SK-N-SH (cell line): Measurements from ENCODE around the gene NLRC4. TPM values are rescaled to one million over a fixed set of nuclear protein-coding genes. Genes with fewer than 3 reads are reported as not detected.

ENCODE experiments used
- CTCF ChIA-PET: fragments of 300-600, 350-600 bp; formaldehyde crosslinking; extraction: SDS; loops from one replicate; lab custom pipeline; 2021; lab: Yijun Ruan, JAX
- POLR2A ChIA-PET: fragments of 350-600 bp; sonication (Branson Sonifier 250); formaldehyde crosslinking; extraction: SDS; loops from one replicate; lab custom pipeline; 2020; ENCODE audit warnings: antibody characterized with exemption, inconsistent platforms; lab: Yijun Ruan, JAX
- DNase-seq: peaks from one replicate; pipeline ENCODE4 v3.0.0; 2012
- H2AFZ ChIP-seq: fragments of 200-600 bp; sonication (generic); 2 replicates; pipeline ENCODE4 v1.8.1; 2016; ENCODE audit warnings: antibody characterized with exemption, mild to moderate bottlenecking, low read depth
- H3F3A ChIP-seq: fragments of 200-600 bp; sonication (generic); replicated peaks from 2 replicates; pipeline ENCODE3; 2016; ENCODE audit warnings: antibody characterized with exemption, mild to moderate bottlenecking; ENCODE audit not compliant: insufficient read depth
- H3K27ac ChIP-seq, 2 experiments: fragments of 200-500 bp in 1 of 2; fragments of 200-600 bp in 1 of 2; sonication (Bioruptor generic) in 1 of 2; sonication (generic), shearing (Covaris generic) in 1 of 2; 2 replicates each; pipeline versions ENCODE4 v1.5.1 to v1.6.1; 2014 to 2016; ENCODE audit warnings: low read depth in 2 of 2, inconsistent platforms in 1 of 2, low read length in 1 of 2, mild to moderate bottlenecking in 1 of 2, mixed read lengths in 1 of 2
- H3K27me3 ChIP-seq: fragments of 200-600 bp; sonication (generic), shearing (Covaris generic); 2 replicates; pipeline ENCODE4 v1.6.1; 2016; ENCODE audit warnings: mixed run types; ENCODE audit not compliant: insufficient read depth
- H3K36me3 ChIP-seq, 2 experiments: fragments of 200-500 bp in 1 of 2; fragments of 200-600 bp in 1 of 2; sonication (Bioruptor generic) in 1 of 2; sonication (generic) in 1 of 2; replicated peaks in 1 of 2; 2 replicates each; pipeline versions ENCODE3 to v1.5.1; 2014 to 2016; ENCODE audit warnings: low read length in 1 of 2, mild to moderate bottlenecking in 1 of 2; ENCODE audit not compliant: insufficient read depth in 2 of 2, control insufficient read depth in 1 of 2
- H3K4me1 ChIP-seq, 2 experiments: fragments of 200-500 bp in 1 of 2; fragments of 200-600 bp in 1 of 2; sonication (Bioruptor generic) in 1 of 2; sonication (generic), shearing (Covaris generic) in 1 of 2; 2 replicates each; pipeline versions ENCODE4 v1.5.1 to v1.6.1; 2014 to 2016; ENCODE audit warnings: low read depth in 1 of 2, low read length in 1 of 2, mixed run types in 1 of 2; ENCODE audit not compliant: insufficient read depth in 2 of 2, control insufficient read depth in 1 of 2
- H3K4me2 ChIP-seq: fragments of 200-600 bp; sonication (generic), shearing (Covaris generic); 2 replicates; pipeline ENCODE4 v1.6.1; 2017; ENCODE audit warnings: mixed run types
- H3K4me3 ChIP-seq, 2 experiments: fragments of 200-500 bp in 1 of 2; fragments of 200-600 bp in 1 of 2; sonication (Bioruptor generic) in 1 of 2; sonication (generic), shearing (Covaris generic) in 1 of 2; 2 replicates each; pipeline versions ENCODE4 v1.5.1 to v1.8.1; 2014 to 2016; ENCODE audit warnings: low read depth in 2 of 2, inconsistent platforms in 1 of 2, low read length in 1 of 2, mild to moderate bottlenecking in 1 of 2, mixed read lengths in 1 of 2, moderate library complexity in 1 of 2
- H3K79me2 ChIP-seq: fragments of 200-600 bp; sonication (generic); 2 replicates; pipeline ENCODE4 v1.8.1; 2017; ENCODE audit warnings: mild to moderate bottlenecking; ENCODE audit not compliant: insufficient read depth
- H3K9ac ChIP-seq: fragments of 200-600 bp; sonication (generic); 2 replicates; pipeline ENCODE4 v1.6.1; 2017; ENCODE audit warnings: mixed run types
- H3K9me2 ChIP-seq: fragments of 200-600 bp; sonication (generic); 2 replicates; pipeline ENCODE4 v1.6.1; 2017; ENCODE audit warnings: mixed run types
- H3K9me3 ChIP-seq: fragments of 200-600 bp; sonication (generic); 2 replicates; pipeline ENCODE4 v1.6.1; 2017; ENCODE audit warnings: mixed run types, mild to moderate bottlenecking, moderate library complexity
- H4K20me1 ChIP-seq: fragments of 200-600 bp; sonication (generic); 2 replicates; pipeline ENCODE4 v1.6.1; 2017; ENCODE audit warnings: mild to moderate bottlenecking, mixed run types; ENCODE audit not compliant: insufficient read depth
- ELF1 ChIP-seq: IDR thresholded peaks from 2 replicates; pipeline ENCODE4 v1.4.0; 2012
- EP300 ChIP-seq, 2 experiments: IDR thresholded peaks; 2 replicates each; pipeline versions ENCODE4 v1.4.0 to v1.6.1; 2012; ENCODE audit warnings: borderline replicate concordance in 1 of 2, low read depth in 1 of 2, low read length in 1 of 2
- FOXJ3 ChIP-seq: sonication (generic); formaldehyde crosslinking; IDR thresholded peaks from 2 replicates; pipeline ENCODE4 v1.5.1; 2020; ENCODE audit warnings: mild to moderate bottlenecking, missing genetic modification reagents
- GATA2 ChIP-seq: sonication (generic); formaldehyde crosslinking; IDR thresholded peaks from 2 replicates; pipeline ENCODE4 v1.5.0; 2020; ENCODE audit warnings: mild to moderate bottlenecking, missing genetic modification reagents
- IRF3 ChIP-seq: fragments of 150-350 bp; IDR thresholded peaks from 2 replicates; pipeline ENCODE4 v1.6.1; 2016; ENCODE audit warnings: mild to moderate bottlenecking, low read depth, low read length
- MXI1 ChIP-seq: IDR thresholded peaks from 2 replicates; pipeline ENCODE4 v1.6.1; 2012; ENCODE audit warnings: mild to moderate bottlenecking, low read depth, low read length, improper control_type of control experiment
- NRF1 ChIP-seq: IDR thresholded peaks from 2 replicates; pipeline ENCODE4 v1.6.1; 2012; ENCODE audit warnings: low read depth, mild to moderate bottlenecking, low read length
- RCOR1 ChIP-seq: fragments of 150-350 bp; IDR thresholded peaks from 2 replicates; pipeline ENCODE4 v1.6.1; 2017; ENCODE audit warnings: antibody characterized with exemption, low read length
- SIN3A ChIP-seq: IDR thresholded peaks from 2 replicates; pipeline ENCODE4 v1.6.1; 2012; ENCODE audit warnings: low read depth, mild to moderate bottlenecking, low read length, moderate library complexity, borderline replicate concordance
- SMC3 ChIP-seq: IDR thresholded peaks from 2 replicates; pipeline ENCODE4 v1.6.1; 2012; ENCODE audit warnings: low read depth, low read length, improper control_type of control experiment
- TAF1 ChIP-seq: IDR thresholded peaks from 2 replicates; pipeline ENCODE4 v1.6.1; 2012; ENCODE audit warnings: low read depth, mild to moderate bottlenecking, low read length, moderate library complexity, borderline replicate concordance
- TCF12 ChIP-seq: IDR thresholded peaks from 2 replicates; pipeline ENCODE4 v1.4.0; 2012
- USF2 ChIP-seq: fragments of 150-350 bp; IDR thresholded peaks from 2 replicates; pipeline ENCODE4 v1.6.1; 2017; ENCODE audit warnings: antibody characterized with exemption, low read length, low read depth, borderline replicate concordance
- YY1 ChIP-seq: IDR thresholded peaks from 2 replicates; pipeline ENCODE4 v1.4.0; 2012; ENCODE audit warnings: low read depth, mild to moderate bottlenecking
- WGBS: methylation state at CpG from one replicate; pipeline ENCODE4 v1.1.6; 2017; ENCODE audit warnings: low lambda C conversion rate; 5-methylcytosine and 5-hydroxymethylcytosine counted together
- polyA plus RNA-seq, 3 experiments: library from polyadenylated mRNA; depleted of rRNA; stranded (reverse); fragments of >200 nt; gene quantifications; 2 replicates each; pipeline ENCODE4 v1.2.3, GENCODE V29; 2012
- TF ChIP-seq, protein P1 (sequence below): fragments of 200-600 bp; sonication (generic); IDR thresholded peaks from 2 replicates; pipeline ENCODE4 v1.6.1; 2017; ENCODE audit warnings: antibody characterized with exemption, mild to moderate bottlenecking, moderate library complexity

NLRC4 gene
- polyA plus RNA-seq, 1 of the 3 experiments (the other 2 are of a cell fraction), result not detected

DNA sequence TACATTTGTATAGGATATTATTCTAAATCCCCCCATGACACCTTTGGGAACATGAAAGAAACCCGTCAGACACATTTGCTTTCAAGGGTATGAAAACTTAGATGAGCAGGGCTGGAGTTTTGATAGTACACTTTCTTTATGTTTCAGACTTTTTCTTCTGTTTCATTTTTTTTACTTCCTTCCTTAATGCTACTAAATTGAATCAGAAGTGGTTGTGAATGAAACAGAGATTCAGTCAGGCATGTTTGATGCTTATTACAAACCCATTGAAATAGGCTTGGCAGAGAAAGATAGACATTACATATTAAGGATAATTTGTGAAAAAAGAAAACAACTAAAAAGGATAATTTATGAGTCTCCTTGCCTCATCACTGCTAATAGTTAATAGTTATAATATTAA lies 72.3 kb downstream of the NLRC4 start:
- peaks cover 3% of the 10 kb centered on the region for H3K79me2 ChIP-seq
- CTCF ChIA-PET, result no interaction called here

GRCh38 chr2:32189011-32189410 lies 75.7 kb downstream of the NLRC4 start:
- no peaks in the 10 kb centered on the region for H3K9me2 ChIP-seq
- POLR2A ChIA-PET, result no interaction called here
- no peaks in the 10 kb centered on the region for H3K27me3 ChIP-seq
- 90% methylated on average over 6 of the region's 6 CpGs for WGBS
- H4K20me1 ChIP-seq, result no peaks in the 10 kb centered on the region
- peaks cover 40 to 47% of the 10 kb centered on the region in 2 experiments for H3K36me3 ChIP-seq
- H2AFZ ChIP-seq, result no peak overlapping the region
- TF ChIP-seq TCF12, result no peak
- TF ChIP-seq SIN3A, result no peak
- TF ChIP-seq ELF1, result no peak
- no peak for TF ChIP-seq EP300 (IDR thresholded peaks at IDR 0.05; ENCODE audit: borderline replicate concordance in 1 of 2, low read depth in 1 of 2, low read length in 1 of 2)
- no peak for TF ChIP-seq NRF1
- no peak for TF ChIP-seq SMC3
- TF ChIP-seq MXI1, result no peak
- no peak for TF ChIP-seq IRF3
- TF ChIP-seq, protein P1, sequence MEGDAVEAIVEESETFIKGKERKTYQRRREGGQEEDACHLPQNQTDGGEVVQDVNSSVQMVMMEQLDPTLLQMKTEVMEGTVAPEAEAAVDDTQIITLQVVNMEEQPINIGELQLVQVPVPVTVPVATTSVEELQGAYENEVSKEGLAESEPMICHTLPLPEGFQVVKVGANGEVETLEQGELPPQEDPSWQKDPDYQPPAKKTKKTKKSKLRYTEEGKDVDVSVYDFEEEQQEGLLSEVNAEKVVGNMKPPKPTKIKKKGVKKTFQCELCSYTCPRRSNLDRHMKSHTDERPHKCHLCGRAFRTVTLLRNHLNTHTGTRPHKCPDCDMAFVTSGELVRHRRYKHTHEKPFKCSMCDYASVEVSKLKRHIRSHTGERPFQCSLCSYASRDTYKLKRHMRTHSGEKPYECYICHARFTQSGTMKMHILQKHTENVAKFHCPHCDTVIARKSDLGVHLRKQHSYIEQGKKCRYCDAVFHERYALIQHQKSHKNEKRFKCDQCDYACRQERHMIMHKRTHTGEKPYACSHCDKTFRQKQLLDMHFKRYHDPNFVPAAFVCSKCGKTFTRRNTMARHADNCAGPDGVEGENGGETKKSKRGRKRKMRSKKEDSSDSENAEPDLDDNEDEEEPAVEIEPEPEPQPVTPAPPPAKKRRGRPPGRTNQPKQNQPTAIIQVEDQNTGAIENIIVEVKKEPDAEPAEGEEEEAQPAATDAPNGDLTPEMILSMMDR, result no peak
- no peaks in the 10 kb centered on the region for H3K4me1 ChIP-seq
- no peak for DNase-seq
- no peaks in the 10 kb centered on the region for H3F3A ChIP-seq
- no peak overlapping the region for H3K4me3 ChIP-seq
- peaks cover 3% of the 10 kb centered on the region for H3K79me2 ChIP-seq
- CTCF ChIA-PET, result no interaction called here
- no peak overlapping the region for H3K27ac ChIP-seq
- H3K9me3 ChIP-seq, result no peaks in the 10 kb centered on the region
- H3K9ac ChIP-seq, result no peak overlapping the region
- no peak overlapping the region for H3K4me2 ChIP-seq

More for the DNA sequence above, 72.3 kb downstream of the NLRC4 start:
- Histone ChIP-seq H3K9ac (no peak overlapping the region), H3K9me2 (no peaks in the 10 kb centered on the region), H3F3A (no peaks in the 10 kb centered on the region), H3K27ac (no peak overlapping the region), H3K36me3 (peaks cover 32 to 54% of the 10 kb centered on the region in 2 experiments), H3K4me3 (no peak overlapping the region), H2AFZ (no peak overlapping the region), H3K4me1 (no peaks in the 10 kb centered on the region), H3K9me3 (no peaks in the 10 kb centered on the region), H4K20me1 (no peaks in the 10 kb centered on the region), H3K4me2 (no peak overlapping the region), H3K27me3 (no peaks in the 10 kb centered on the region)
- TF ChIP-seq SMC3, result no peak
- no peak for TF ChIP-seq TAF1
- no peak for TF ChIP-seq RCOR1
- no peak for TF ChIP-seq USF2
- no peak for TF ChIP-seq FOXJ3
- TF ChIP-seq GATA2 (CRISPR knock-in tag), result no peak
- no peak for TF ChIP-seq EP300 (IDR thresholded peaks at IDR 0.05; ENCODE audit: borderline replicate concordance in 1 of 2, low read depth in 1 of 2, low read length in 1 of 2)
- no peak for TF ChIP-seq YY1
- no peak for TF ChIP-seq NRF1
- POLR2A ChIA-PET, result no interaction called here
- no peak for DNase-seq
- WGBS, result 100% methylated on average over 1 of the region's 1 CpG
